GM19351 (cell line): ENCODE results near the gene AKAP6.

Source experiments
- ATAC-seq: cut with Tn5 transposase; IDR thresholded peaks from one replicate; pipeline ENCODE4 v1.9.1; 2021; ENCODE audit warnings: mild to moderate bottlenecking, moderate library complexity; ENCODE audit not compliant: unreplicated experiment

AKAP6 gene

GRCh38 chr14:32727832-32728231 lies 398.7 kb downstream of the AKAP6 start:
- ATAC-seq, result no peak

GRCh38 chr14:32728526-32728925 lies 399.4 kb downstream of the AKAP6 start:
- no peak for ATAC-seq

- ATAC-seq, result no peak
Observed at GRCh38 chr14:32728976-32729375, 399.9 kb downstream of the AKAP6 start.

- no peak for ATAC-seq
Observed at GRCh38 chr14:32731249-32731648, 402.2 kb downstream of the AKAP6 start.

- no peak for ATAC-seq
Observed at GRCh38 chr14:32733015-32733414, 403.9 kb downstream of the AKAP6 start.

- no peak for ATAC-seq
Observed at GRCh38 chr14:32734261-32734660, 405.2 kb downstream of the AKAP6 start.

GRCh38 chr14:32737621-32738020 lies 408.5 kb downstream of the AKAP6 start:
- ATAC-seq, result no peak

- ATAC-seq, result no peak
Observed at GRCh38 chr14:32738206-32738871, 409.2 kb downstream of the AKAP6 start.

- no peak for ATAC-seq
Observed at GRCh38 chr14:32744811-32745445, 415.8 kb downstream of the AKAP6 start.

- ATAC-seq, result no peak
Observed at GRCh38 chr14:32754209-32754608, 425.1 kb downstream of the AKAP6 start.

GRCh38 chr14:32756173-32756572 lies 427.1 kb downstream of the AKAP6 start:
- ATAC-seq, result no peak

- ATAC-seq, result no peak
Observed at GRCh38 chr14:32756775-32757174, 427.7 kb downstream of the AKAP6 start.

- ATAC-seq, result no peak
Observed at GRCh38 chr14:32757568-32757967, 428.5 kb downstream of the AKAP6 start.

GRCh38 chr14:32761381-32761968 lies 432.4 kb downstream of the AKAP6 start:
- no peak for ATAC-seq

- no peak for ATAC-seq
Observed at GRCh38 chr14:32762886-32763285, 433.8 kb downstream of the AKAP6 start.

GRCh38 chr14:32763673-32764072 lies 434.6 kb downstream of the AKAP6 start:
- ATAC-seq, result no peak

GRCh38 chr14:32764131-32764530 lies 435.0 kb downstream of the AKAP6 start:
- ATAC-seq, result no peak

GRCh38 chr14:32770422-32770821 lies 441.3 kb downstream of the AKAP6 start:
- ATAC-seq, result no peak

GRCh38 chr14:32774214-32774613 lies 445.1 kb downstream of the AKAP6 start:
- no peak for ATAC-seq

- no peak for ATAC-seq
Observed at GRCh38 chr14:32779840-32780239, 450.7 kb downstream of the AKAP6 start.

- no peak for ATAC-seq
Observed at GRCh38 chr14:32784405-32784804, 455.3 kb downstream of the AKAP6 start.

- ATAC-seq, result no peak
Observed at GRCh38 chr14:32785585-32785984, 456.5 kb downstream of the AKAP6 start.
